HCT116 (cell line): ENCODE results near the gene CLDN15.

Source experiments
- CTCF ChIP-seq, 3 experiments: fragments of 200-600 bp in 1 of 3; sonication (generic) in 1 of 3; IDR thresholded peaks in 2 of 3; conservative IDR thresholded peaks in 1 of 3; 2 replicates each; pipeline ENCODE4 v1.5.1; 2012 to 2017; ENCODE audit warnings: low read depth in 2 of 3, low read length in 2 of 3, antibody characterized with exemption in 1 of 3, borderline replicate concordance in 1 of 3, control low read depth in 1 of 3, mild to moderate bottlenecking in 1 of 3, mixed read lengths in 1 of 3, mixed run types in 1 of 3, moderate library complexity in 1 of 3; ENCODE audit not compliant: insufficient read depth in 1 of 3
- EZH2 ChIP-seq: fragments of 200-600 bp; sonication (generic); IDR thresholded peaks from 2 replicates; pipeline ENCODE4 v1.6.1; 2017; ENCODE audit warnings: antibody characterized with exemption, mixed run types
- POLR2A ChIP-seq: IDR thresholded peaks from 2 replicates; pipeline ENCODE4 v1.7.0; 2011; ENCODE audit warnings: borderline replicate concordance; ENCODE audit not compliant: insufficient read depth, insufficient read length; ENCODE audit errors: extremely low read depth
- SIN3A ChIP-seq: IDR thresholded peaks from 2 replicates; pipeline ENCODE4 v1.6.1; 2012; ENCODE audit warnings: low read depth
- ZNF274 ChIP-seq: fragments of 200-500 bp; sonication (Bioruptor generic); IDR thresholded peaks from 2 replicates; pipeline ENCODE4 v1.6.1; 2014; ENCODE audit warnings: mild to moderate bottlenecking, low read depth, low read length, inconsistent platforms
- TF ChIP-seq, protein P1 (sequence below): IDR thresholded peaks from 2 replicates; pipeline ENCODE4 v1.6.1; 2012; ENCODE audit warnings: low read depth

- TF ChIP-seq CTCF (IDR thresholded peaks at IDR 0.05 in 2 of 3, conservative IDR thresholded peaks at IDR 0.05 in 1 of 3; ENCODE audit: borderline replicate concordance in 1 of 3, insufficient read depth in 1 of 3, low read depth in 2 of 3, low read length in 2 of 3) = no peak
- no peak for TF ChIP-seq ZNF274
- TF ChIP-seq EZH2 = no peak
- TF ChIP-seq POLR2A = no peak
- TF ChIP-seq SIN3A = no peak
- TF ChIP-seq, protein P1, sequence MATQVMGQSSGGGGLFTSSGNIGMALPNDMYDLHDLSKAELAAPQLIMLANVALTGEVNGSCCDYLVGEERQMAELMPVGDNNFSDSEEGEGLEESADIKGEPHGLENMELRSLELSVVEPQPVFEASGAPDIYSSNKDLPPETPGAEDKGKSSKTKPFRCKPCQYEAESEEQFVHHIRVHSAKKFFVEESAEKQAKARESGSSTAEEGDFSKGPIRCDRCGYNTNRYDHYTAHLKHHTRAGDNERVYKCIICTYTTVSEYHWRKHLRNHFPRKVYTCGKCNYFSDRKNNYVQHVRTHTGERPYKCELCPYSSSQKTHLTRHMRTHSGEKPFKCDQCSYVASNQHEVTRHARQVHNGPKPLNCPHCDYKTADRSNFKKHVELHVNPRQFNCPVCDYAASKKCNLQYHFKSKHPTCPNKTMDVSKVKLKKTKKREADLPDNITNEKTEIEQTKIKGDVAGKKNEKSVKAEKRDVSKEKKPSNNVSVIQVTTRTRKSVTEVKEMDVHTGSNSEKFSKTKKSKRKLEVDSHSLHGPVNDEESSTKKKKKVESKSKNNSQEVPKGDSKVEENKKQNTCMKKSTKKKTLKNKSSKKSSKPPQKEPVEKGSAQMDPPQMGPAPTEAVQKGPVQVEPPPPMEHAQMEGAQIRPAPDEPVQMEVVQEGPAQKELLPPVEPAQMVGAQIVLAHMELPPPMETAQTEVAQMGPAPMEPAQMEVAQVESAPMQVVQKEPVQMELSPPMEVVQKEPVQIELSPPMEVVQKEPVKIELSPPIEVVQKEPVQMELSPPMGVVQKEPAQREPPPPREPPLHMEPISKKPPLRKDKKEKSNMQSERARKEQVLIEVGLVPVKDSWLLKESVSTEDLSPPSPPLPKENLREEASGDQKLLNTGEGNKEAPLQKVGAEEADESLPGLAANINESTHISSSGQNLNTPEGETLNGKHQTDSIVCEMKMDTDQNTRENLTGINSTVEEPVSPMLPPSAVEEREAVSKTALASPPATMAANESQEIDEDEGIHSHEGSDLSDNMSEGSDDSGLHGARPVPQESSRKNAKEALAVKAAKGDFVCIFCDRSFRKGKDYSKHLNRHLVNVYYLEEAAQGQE = no peak
These were observed 6.2 kb upstream of the CLDN15 start for GRCh38 chr7:101243646-101244374.
